SK-N-SH (cell line): ENCODE measurements around the gene PTPN23. TPM values are rescaled to one million over a fixed set of nuclear protein-coding genes. Genes with fewer than 3 reads are reported as not detected.

ENCODE experiments used
- CTCF ChIA-PET: fragments of 300-600, 350-600 bp; formaldehyde crosslinking; extraction: SDS; loops from one replicate; lab custom pipeline; 2021; lab: Yijun Ruan, JAX
- POLR2A ChIA-PET: fragments of 350-600 bp; sonication (Branson Sonifier 250); formaldehyde crosslinking; extraction: SDS; loops from one replicate; lab custom pipeline; 2020; ENCODE audit warnings: antibody characterized with exemption, inconsistent platforms; lab: Yijun Ruan, JAX
- DNase-seq: peaks from one replicate; pipeline ENCODE4 v3.0.0; 2012
- H2AFZ ChIP-seq: fragments of 200-600 bp; sonication (generic); 2 replicates; pipeline ENCODE4 v1.8.1; 2016; ENCODE audit warnings: antibody characterized with exemption, mild to moderate bottlenecking, low read depth
- H3F3A ChIP-seq: fragments of 200-600 bp; sonication (generic); replicated peaks from 2 replicates; pipeline ENCODE3; 2016; ENCODE audit warnings: antibody characterized with exemption, mild to moderate bottlenecking; ENCODE audit not compliant: insufficient read depth
- H3K27ac ChIP-seq, 2 experiments: fragments of 200-500 bp in 1 of 2; fragments of 200-600 bp in 1 of 2; sonication (Bioruptor generic) in 1 of 2; sonication (generic), shearing (Covaris generic) in 1 of 2; 2 replicates each; pipeline versions ENCODE4 v1.5.1 to v1.6.1; 2014 to 2016; ENCODE audit warnings: low read depth in 2 of 2, inconsistent platforms in 1 of 2, low read length in 1 of 2, mild to moderate bottlenecking in 1 of 2, mixed read lengths in 1 of 2
- H3K27me3 ChIP-seq: fragments of 200-600 bp; sonication (generic), shearing (Covaris generic); 2 replicates; pipeline ENCODE4 v1.6.1; 2016; ENCODE audit warnings: mixed run types; ENCODE audit not compliant: insufficient read depth
- H3K36me3 ChIP-seq, 2 experiments: fragments of 200-500 bp in 1 of 2; fragments of 200-600 bp in 1 of 2; sonication (Bioruptor generic) in 1 of 2; sonication (generic) in 1 of 2; replicated peaks in 1 of 2; 2 replicates each; pipeline versions ENCODE3 to v1.5.1; 2014 to 2016; ENCODE audit warnings: low read length in 1 of 2, mild to moderate bottlenecking in 1 of 2; ENCODE audit not compliant: insufficient read depth in 2 of 2, control insufficient read depth in 1 of 2
- H3K4me1 ChIP-seq, 2 experiments: fragments of 200-500 bp in 1 of 2; fragments of 200-600 bp in 1 of 2; sonication (Bioruptor generic) in 1 of 2; sonication (generic), shearing (Covaris generic) in 1 of 2; 2 replicates each; pipeline versions ENCODE4 v1.5.1 to v1.6.1; 2014 to 2016; ENCODE audit warnings: low read depth in 1 of 2, low read length in 1 of 2, mixed run types in 1 of 2; ENCODE audit not compliant: insufficient read depth in 2 of 2, control insufficient read depth in 1 of 2
- H3K4me2 ChIP-seq: fragments of 200-600 bp; sonication (generic), shearing (Covaris generic); 2 replicates; pipeline ENCODE4 v1.6.1; 2017; ENCODE audit warnings: mixed run types
- H3K4me3 ChIP-seq, 2 experiments: fragments of 200-500 bp in 1 of 2; fragments of 200-600 bp in 1 of 2; sonication (Bioruptor generic) in 1 of 2; sonication (generic), shearing (Covaris generic) in 1 of 2; 2 replicates each; pipeline versions ENCODE4 v1.5.1 to v1.8.1; 2014 to 2016; ENCODE audit warnings: low read depth in 2 of 2, inconsistent platforms in 1 of 2, low read length in 1 of 2, mild to moderate bottlenecking in 1 of 2, mixed read lengths in 1 of 2, moderate library complexity in 1 of 2
- H3K79me2 ChIP-seq: fragments of 200-600 bp; sonication (generic); 2 replicates; pipeline ENCODE4 v1.8.1; 2017; ENCODE audit warnings: mild to moderate bottlenecking; ENCODE audit not compliant: insufficient read depth
- H3K9ac ChIP-seq: fragments of 200-600 bp; sonication (generic); 2 replicates; pipeline ENCODE4 v1.6.1; 2017; ENCODE audit warnings: mixed run types
- H3K9me2 ChIP-seq: fragments of 200-600 bp; sonication (generic); 2 replicates; pipeline ENCODE4 v1.6.1; 2017; ENCODE audit warnings: mixed run types
- H3K9me3 ChIP-seq: fragments of 200-600 bp; sonication (generic); 2 replicates; pipeline ENCODE4 v1.6.1; 2017; ENCODE audit warnings: mixed run types, mild to moderate bottlenecking, moderate library complexity
- H4K20me1 ChIP-seq: fragments of 200-600 bp; sonication (generic); 2 replicates; pipeline ENCODE4 v1.6.1; 2017; ENCODE audit warnings: mild to moderate bottlenecking, mixed run types; ENCODE audit not compliant: insufficient read depth
- CHD2 ChIP-seq: fragments of 150-350 bp; IDR thresholded peaks from 2 replicates; pipeline ENCODE4 v1.6.1; 2018; ENCODE audit warnings: low read length; ENCODE audit not compliant: partially characterized antibody
- ELF1 ChIP-seq: IDR thresholded peaks from 2 replicates; pipeline ENCODE4 v1.4.0; 2012
- EP300 ChIP-seq, 2 experiments: IDR thresholded peaks; 2 replicates each; pipeline versions ENCODE4 v1.4.0 to v1.6.1; 2012; ENCODE audit warnings: borderline replicate concordance in 1 of 2, low read depth in 1 of 2, low read length in 1 of 2
- EZH2phosphoT487 ChIP-seq: fragments of 200-600 bp; sonication (generic); IDR thresholded peaks from 2 replicates; pipeline ENCODE4 v1.6.1; 2017; ENCODE audit warnings: low read depth, mixed run types, mild to moderate bottlenecking, antibody characterized with exemption, moderate library complexity, borderline replicate concordance
- FOSL2 ChIP-seq: IDR thresholded peaks from 2 replicates; pipeline ENCODE4 v1.4.0; 2012; ENCODE audit warnings: low read depth, mild to moderate bottlenecking, moderate library complexity, borderline replicate concordance
- FOXJ3 ChIP-seq: sonication (generic); formaldehyde crosslinking; IDR thresholded peaks from 2 replicates; pipeline ENCODE4 v1.5.1; 2020; ENCODE audit warnings: mild to moderate bottlenecking, missing genetic modification reagents
- GABPA ChIP-seq: IDR thresholded peaks from 2 replicates; pipeline ENCODE4 v1.4.0; 2012; ENCODE audit warnings: low read depth, mild to moderate bottlenecking
- JUND ChIP-seq: IDR thresholded peaks from 2 replicates; pipeline ENCODE4 v1.4.0; 2012
- MXI1 ChIP-seq: IDR thresholded peaks from 2 replicates; pipeline ENCODE4 v1.6.1; 2012; ENCODE audit warnings: mild to moderate bottlenecking, low read depth, low read length, improper control_type of control experiment
- NFIC ChIP-seq: IDR thresholded peaks from 2 replicates; pipeline ENCODE4 v1.4.0; 2012; ENCODE audit warnings: borderline replicate concordance
- RFX5 ChIP-seq: IDR thresholded peaks from 2 replicates; pipeline ENCODE4 v1.6.1; 2012; ENCODE audit warnings: mild to moderate bottlenecking, improper control_type of control experiment, low read length
- SIN3A ChIP-seq: IDR thresholded peaks from 2 replicates; pipeline ENCODE4 v1.6.1; 2012; ENCODE audit warnings: low read depth, mild to moderate bottlenecking, low read length, moderate library complexity, borderline replicate concordance
- SMC3 ChIP-seq: IDR thresholded peaks from 2 replicates; pipeline ENCODE4 v1.6.1; 2012; ENCODE audit warnings: low read depth, low read length, improper control_type of control experiment
- TAF1 ChIP-seq: IDR thresholded peaks from 2 replicates; pipeline ENCODE4 v1.6.1; 2012; ENCODE audit warnings: low read depth, mild to moderate bottlenecking, low read length, moderate library complexity, borderline replicate concordance
- TCF12 ChIP-seq: IDR thresholded peaks from 2 replicates; pipeline ENCODE4 v1.4.0; 2012
- TEAD4 ChIP-seq: IDR thresholded peaks from 2 replicates; pipeline ENCODE4 v1.4.0; 2012; ENCODE audit warnings: mild to moderate bottlenecking, borderline replicate concordance; ENCODE audit not compliant: insufficient read depth
- WGBS: methylation state at CpG from one replicate; pipeline ENCODE4 v1.1.6; 2017; ENCODE audit warnings: low lambda C conversion rate; 5-methylcytosine and 5-hydroxymethylcytosine counted together
- polyA plus RNA-seq, 3 experiments: library from polyadenylated mRNA; depleted of rRNA; stranded (reverse); fragments of >200 nt; gene quantifications; 2 replicates each; pipeline ENCODE4 v1.2.3, GENCODE V29; 2012
- TF ChIP-seq, protein P1 (sequence below): IDR thresholded peaks from 2 replicates; pipeline ENCODE4 v1.4.0; 2012; ENCODE audit warnings: low read depth
- TF ChIP-seq, protein P2 (sequence below): IDR thresholded peaks from 2 replicates; pipeline ENCODE4 v1.4.0; 2012; ENCODE audit warnings: low read depth, borderline replicate concordance
- TF ChIP-seq, protein P3 (sequence below): IDR thresholded peaks from 2 replicates; pipeline ENCODE4; 2012

Gene PTPN23
- polyA plus RNA-seq, 1 of the 3 experiments (the other 2 are of a cell fraction) = 10.9 TPM

DNA sequence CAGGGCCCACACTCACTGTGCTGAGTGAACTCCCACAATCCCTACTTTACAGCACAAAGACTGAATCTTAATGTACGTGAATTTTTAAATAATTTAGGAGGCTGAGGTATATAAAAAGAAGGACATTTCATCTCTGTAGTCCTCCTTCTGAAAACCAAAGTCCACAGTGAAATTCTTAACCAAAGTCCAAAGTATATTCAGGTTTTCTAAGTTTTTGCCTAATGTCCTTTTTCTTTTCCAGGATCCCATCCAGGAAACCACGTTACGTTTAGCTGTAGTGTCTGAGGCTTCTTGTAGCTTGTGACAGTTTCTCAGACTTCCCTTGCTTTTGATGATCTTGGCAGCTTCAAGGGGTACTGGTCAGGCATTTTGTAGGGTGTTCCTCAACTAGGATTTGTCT, 50.4 kb downstream of the PTPN23 start:
- Histone ChIP-seq H3K4me2 (no peak overlapping the region), H3K4me3 (no peak overlapping the region), H3K9me3 (no peaks in the 10 kb centered on the region), H3K27me3 (no peaks in the 10 kb centered on the region), H3K27ac (no peak overlapping the region), H2AFZ (no peak overlapping the region), H3K36me3 (peaks cover 21 to 30% of the 10 kb centered on the region in 2 experiments), H3K9ac (no peak overlapping the region), H4K20me1 (no peaks in the 10 kb centered on the region), H3K4me1 (no peaks in the 10 kb centered on the region), H3K9me2 (no peaks in the 10 kb centered on the region), H3F3A (no peaks in the 10 kb centered on the region), H3K79me2 (peaks cover 5% of the 10 kb centered on the region; the same call in 1 of the 2 replicates)
- CTCF ChIA-PET = interaction anchor here (3.0 kb wide), 1 partner anchor 10 kb away, joined by 16 read pairs; no protein-coding TSS in a partner anchor
- DNase-seq = no peak
- POLR2A ChIA-PET = no interaction called here
- 99% methylated on average over 3 of the region's 3 CpGs for WGBS
- TF ChIP-seq SIN3A = no peak
- no peak for TF ChIP-seq TEAD4
- TF ChIP-seq CHD2 = no peak

DNA sequence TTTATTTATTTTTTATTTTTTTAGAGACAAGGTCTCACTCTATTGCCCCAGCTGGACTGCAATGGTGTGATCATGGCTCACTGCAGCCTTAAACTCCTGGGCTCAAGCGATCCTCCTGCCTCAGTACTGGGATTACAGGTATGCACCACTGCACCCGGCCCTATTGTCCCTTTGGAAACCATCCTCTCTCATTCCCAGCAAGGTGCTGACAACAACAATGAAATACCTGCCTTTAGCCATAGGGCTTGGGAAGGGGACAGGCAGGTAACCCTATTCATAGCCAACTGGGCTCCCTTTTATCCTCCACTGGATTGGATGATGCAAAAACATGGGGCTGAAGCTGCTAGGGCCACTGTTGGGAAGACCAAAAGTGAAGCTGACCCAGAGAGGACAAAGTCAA, 51.9 kb downstream of the PTPN23 start:
- no peak for DNase-seq
- WGBS = 92% methylated on average over 2 of the region's 2 CpGs
- Histone ChIP-seq H3K4me2 (no peak overlapping the region), H3K79me2 (peaks cover 9% of the 10 kb centered on the region; the same call in 1 of the 2 replicates), H4K20me1 (no peaks in the 10 kb centered on the region), H3K27me3 (no peaks in the 10 kb centered on the region), H3K9ac (no peak overlapping the region), H3F3A (no peaks in the 10 kb centered on the region), H3K9me2 (no peaks in the 10 kb centered on the region), H3K4me3 (no peak overlapping the region), H3K36me3 (peaks cover 21 to 23% of the 10 kb centered on the region in 2 experiments), H3K4me1 (no peaks in the 10 kb centered on the region), H3K27ac (no peak overlapping the region), H2AFZ (no peak overlapping the region), H3K9me3 (no peaks in the 10 kb centered on the region)
- TF ChIP-seq MXI1 (no peak), EZH2phosphoT487 (no peak), GABPA (no peak), TEAD4 (no peak), SIN3A (no peak), JUND (no peak), ELF1 (no peak), TCF12 (no peak), EP300 (IDR thresholded peaks at IDR 0.05; ENCODE audit: borderline replicate concordance in 1 of 2, low read depth in 1 of 2, low read length in 1 of 2) (no peak), RFX5 (no peak), SMC3 (no peak), NFIC (no peak), FOXJ3 (no peak), TAF1 (no peak), FOSL2 (no peak)
- TF ChIP-seq, protein P1, sequence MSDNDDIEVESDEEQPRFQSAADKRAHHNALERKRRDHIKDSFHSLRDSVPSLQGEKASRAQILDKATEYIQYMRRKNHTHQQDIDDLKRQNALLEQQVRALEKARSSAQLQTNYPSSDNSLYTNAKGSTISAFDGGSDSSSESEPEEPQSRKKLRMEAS = no peak
- TF ChIP-seq, protein P2, sequence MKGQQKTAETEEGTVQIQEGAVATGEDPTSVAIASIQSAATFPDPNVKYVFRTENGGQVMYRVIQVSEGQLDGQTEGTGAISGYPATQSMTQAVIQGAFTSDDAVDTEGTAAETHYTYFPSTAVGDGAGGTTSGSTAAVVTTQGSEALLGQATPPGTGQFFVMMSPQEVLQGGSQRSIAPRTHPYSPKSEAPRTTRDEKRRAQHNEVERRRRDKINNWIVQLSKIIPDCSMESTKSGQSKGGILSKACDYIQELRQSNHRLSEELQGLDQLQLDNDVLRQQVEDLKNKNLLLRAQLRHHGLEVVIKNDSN = no peak
- TF ChIP-seq, protein P3, sequence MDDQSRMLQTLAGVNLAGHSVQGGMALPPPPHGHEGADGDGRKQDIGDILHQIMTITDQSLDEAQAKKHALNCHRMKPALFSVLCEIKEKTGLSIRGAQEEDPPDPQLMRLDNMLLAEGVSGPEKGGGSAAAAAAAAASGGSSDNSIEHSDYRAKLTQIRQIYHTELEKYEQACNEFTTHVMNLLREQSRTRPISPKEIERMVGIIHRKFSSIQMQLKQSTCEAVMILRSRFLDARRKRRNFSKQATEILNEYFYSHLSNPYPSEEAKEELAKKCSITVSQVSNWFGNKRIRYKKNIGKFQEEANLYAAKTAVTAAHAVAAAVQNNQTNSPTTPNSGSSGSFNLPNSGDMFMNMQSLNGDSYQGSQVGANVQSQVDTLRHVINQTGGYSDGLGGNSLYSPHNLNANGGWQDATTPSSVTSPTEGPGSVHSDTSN = no peak
- POLR2A ChIA-PET = interaction anchor here (1.0 kb wide), 1 partner anchor 10 kb away, joined by 4 read pairs; no protein-coding TSS in a partner anchor
- CTCF ChIA-PET = interaction anchor here (1.2 to 1.5 kb wide), 2 partner anchors 11 to 81 kb away, joined by 3 to 4 read pairs; partner anchors contain the start of gene ELP6
